ENCODE data around the gene MYO7A. TPM values are rescaled to one million over a fixed set of nuclear protein-coding genes. Genes with fewer than 3 reads are reported as not detected.

The MYO7A gene
- total RNA-seq, 2 donors from 2014 or later = 1.4 to 5.0 TPM

- Histone ChIP-seq H3K27me3 (no peaks in the 10 kb centered on the region), H3K4me3 (no peak overlapping the region), H3K9me3 (no peaks in the 10 kb centered on the region), H3K4me1 (no peaks in the 10 kb centered on the region), H3K36me3 (no peaks in the 10 kb centered on the region), H3K27ac (no peak overlapping the region)
- no peak for DNase-seq (ENCODE audit: low spot score)
- TF ChIP-seq, protein P1, sequence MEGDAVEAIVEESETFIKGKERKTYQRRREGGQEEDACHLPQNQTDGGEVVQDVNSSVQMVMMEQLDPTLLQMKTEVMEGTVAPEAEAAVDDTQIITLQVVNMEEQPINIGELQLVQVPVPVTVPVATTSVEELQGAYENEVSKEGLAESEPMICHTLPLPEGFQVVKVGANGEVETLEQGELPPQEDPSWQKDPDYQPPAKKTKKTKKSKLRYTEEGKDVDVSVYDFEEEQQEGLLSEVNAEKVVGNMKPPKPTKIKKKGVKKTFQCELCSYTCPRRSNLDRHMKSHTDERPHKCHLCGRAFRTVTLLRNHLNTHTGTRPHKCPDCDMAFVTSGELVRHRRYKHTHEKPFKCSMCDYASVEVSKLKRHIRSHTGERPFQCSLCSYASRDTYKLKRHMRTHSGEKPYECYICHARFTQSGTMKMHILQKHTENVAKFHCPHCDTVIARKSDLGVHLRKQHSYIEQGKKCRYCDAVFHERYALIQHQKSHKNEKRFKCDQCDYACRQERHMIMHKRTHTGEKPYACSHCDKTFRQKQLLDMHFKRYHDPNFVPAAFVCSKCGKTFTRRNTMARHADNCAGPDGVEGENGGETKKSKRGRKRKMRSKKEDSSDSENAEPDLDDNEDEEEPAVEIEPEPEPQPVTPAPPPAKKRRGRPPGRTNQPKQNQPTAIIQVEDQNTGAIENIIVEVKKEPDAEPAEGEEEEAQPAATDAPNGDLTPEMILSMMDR (IDR thresholded peaks at IDR 0.05) = no peak
Measured at GRCh38 chr11:77121096-77121640, 6.9 kb upstream of the MYO7A start.

GRCh38 chr11:77121876-77122575 is 6.0 kb upstream of the MYO7A start:
- no peak overlapping the region for H3K4me3 ChIP-seq
- no peaks in the 10 kb centered on the region for H3K9me3 ChIP-seq
- TF ChIP-seq, protein P1 (IDR thresholded peaks at IDR 0.05) = no peak
- no peaks in the 10 kb centered on the region for H3K36me3 ChIP-seq
- DNase-seq (ENCODE audit: low spot score) = no peak
- peaks cover 0 to 4% of the 10 kb centered on the region in 2 donors for H3K4me1 ChIP-seq
- H3K27ac ChIP-seq = no peak overlapping the region
- H3K27me3 ChIP-seq = no peaks in the 10 kb centered on the region

DNA sequence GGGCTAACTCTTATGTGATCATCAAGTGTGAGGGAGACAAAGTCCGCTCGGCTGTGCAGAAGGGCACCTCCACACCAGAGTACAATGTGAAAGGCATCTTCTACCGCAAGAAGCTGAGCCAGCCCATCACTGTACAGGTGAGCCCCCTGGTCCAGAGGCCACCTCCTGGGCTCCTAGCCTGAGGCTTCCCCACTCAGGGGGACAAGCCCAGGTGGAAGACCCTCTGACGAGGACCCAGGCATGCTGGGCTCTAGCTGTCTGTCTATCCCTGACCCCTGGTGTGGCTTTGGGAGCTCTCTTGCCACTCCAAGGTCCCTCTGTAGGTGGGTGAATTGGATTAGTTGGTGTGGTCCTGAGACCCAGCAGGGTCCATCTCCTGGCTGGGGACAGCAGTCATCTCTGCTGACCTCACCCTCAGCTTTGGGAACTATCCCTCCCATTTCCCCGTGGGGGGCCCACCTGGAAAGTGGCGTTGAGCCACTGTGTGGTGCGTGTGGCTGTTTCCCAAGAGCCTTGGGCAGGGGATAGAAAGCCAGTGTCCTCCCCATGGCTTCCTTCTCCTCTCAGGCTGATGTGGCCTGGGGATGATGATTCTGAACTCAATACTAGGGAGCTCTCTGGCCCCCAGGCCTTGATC is 5.4 kb upstream of the MYO7A start:
- DNase-seq (ENCODE audit: low spot score) = no peak
- Histone ChIP-seq H3K4me3 (no peak overlapping the region), H3K27me3 (no peaks in the 10 kb centered on the region), H3K4me1 (peaks cover 0 to 11% of the 10 kb centered on the region in 2 donors), H3K9me3 (no peaks in the 10 kb centered on the region), H3K36me3 (no peaks in the 10 kb centered on the region), H3K27ac (no peak overlapping the region)
- TF ChIP-seq, protein P1 (IDR thresholded peaks at IDR 0.05) = no peak

GRCh38 chr11:77123591-77123990 is 4.5 kb upstream of the MYO7A start:
- DNase-seq (ENCODE audit: low spot score) = no peak
- H3K4me3 ChIP-seq = no peak overlapping the region

GRCh38 chr11:77124041-77124440 is 4.0 kb upstream of the MYO7A start:
- DNase-seq (ENCODE audit: low spot score) = no peak
- H3K36me3 ChIP-seq = no peaks in the 10 kb centered on the region
- H3K27ac ChIP-seq = no peak overlapping the region
- H3K4me3 ChIP-seq = no peak overlapping the region
- no peaks in the 10 kb centered on the region for H3K9me3 ChIP-seq
- H3K4me1 ChIP-seq = peaks cover 0 to 22% of the 10 kb centered on the region in 2 donors
- H3K27me3 ChIP-seq = no peaks in the 10 kb centered on the region
- TF ChIP-seq, protein P1 (IDR thresholded peaks at IDR 0.05) = no peak

More at GRCh38 chr11:77123591-77123990, 4.5 kb upstream of the MYO7A start:
- Histone ChIP-seq H3K4me1 (peaks cover 0 to 20% of the 10 kb centered on the region in 2 donors), H3K27me3 (no peaks in the 10 kb centered on the region), H3K9me3 (no peaks in the 10 kb centered on the region), H3K36me3 (no peaks in the 10 kb centered on the region), H3K27ac (no peak overlapping the region)
- TF ChIP-seq, protein P1 (IDR thresholded peaks at IDR 0.05) = no peak

Measured in right atrium auricular region (tissue), 2 donors.